HG02610 (cell line): ENCODE measurements around the gene MINDY2.

ENCODE experiments used
- ATAC-seq: cut with Tn5 transposase; IDR thresholded peaks from one replicate; pipeline ENCODE4 v1.9.1; 2021; ENCODE audit warnings: mild to moderate bottlenecking, moderate library complexity; ENCODE audit not compliant: unreplicated experiment

The MINDY2 gene, protein sequence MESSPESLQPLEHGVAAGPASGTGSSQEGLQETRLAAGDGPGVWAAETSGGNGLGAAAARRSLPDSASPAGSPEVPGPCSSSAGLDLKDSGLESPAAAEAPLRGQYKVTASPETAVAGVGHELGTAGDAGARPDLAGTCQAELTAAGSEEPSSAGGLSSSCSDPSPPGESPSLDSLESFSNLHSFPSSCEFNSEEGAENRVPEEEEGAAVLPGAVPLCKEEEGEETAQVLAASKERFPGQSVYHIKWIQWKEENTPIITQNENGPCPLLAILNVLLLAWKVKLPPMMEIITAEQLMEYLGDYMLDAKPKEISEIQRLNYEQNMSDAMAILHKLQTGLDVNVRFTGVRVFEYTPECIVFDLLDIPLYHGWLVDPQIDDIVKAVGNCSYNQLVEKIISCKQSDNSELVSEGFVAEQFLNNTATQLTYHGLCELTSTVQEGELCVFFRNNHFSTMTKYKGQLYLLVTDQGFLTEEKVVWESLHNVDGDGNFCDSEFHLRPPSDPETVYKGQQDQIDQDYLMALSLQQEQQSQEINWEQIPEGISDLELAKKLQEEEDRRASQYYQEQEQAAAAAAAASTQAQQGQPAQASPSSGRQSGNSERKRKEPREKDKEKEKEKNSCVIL

DNA sequence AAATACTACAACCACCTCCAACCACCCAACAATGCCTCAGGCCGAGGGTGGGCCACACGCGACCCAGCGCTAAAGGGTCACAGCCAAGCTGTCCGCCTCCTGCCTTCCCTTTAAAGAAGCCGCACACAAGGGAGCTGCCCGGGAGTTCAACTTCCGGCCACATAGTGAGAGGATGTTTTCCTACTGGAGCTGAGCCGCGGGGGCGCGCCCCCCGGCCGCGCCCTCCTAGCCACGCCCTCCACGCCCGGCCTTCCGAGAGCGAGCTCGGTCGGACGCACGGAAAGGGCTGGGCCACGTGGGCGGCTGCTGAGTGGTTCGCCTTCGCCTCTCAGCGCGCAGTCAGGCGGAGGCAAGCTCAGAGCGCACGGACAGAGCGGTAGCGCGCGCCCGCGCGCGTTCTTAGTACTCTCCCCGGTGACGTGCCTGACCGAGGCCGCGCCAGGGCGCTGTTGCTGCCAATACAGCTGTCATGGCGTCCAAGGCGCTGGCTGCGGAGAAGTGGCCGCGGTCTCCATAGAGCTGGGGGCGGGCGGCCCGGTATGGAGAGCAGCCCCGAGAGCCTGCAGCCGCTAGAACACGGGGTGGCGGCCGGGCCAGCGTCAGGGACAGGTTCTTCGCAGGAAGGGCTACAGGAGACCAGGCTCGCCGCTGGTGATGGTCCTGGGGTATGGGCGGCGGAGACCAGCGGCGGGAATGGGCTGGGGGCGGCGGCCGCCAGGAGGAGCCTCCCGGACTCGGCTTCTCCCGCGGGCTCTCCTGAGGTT, at the start of gene MINDY2:
Gene MINDY2 (plus strand): TSS at position 446 of the 764 bp plus-strand sequence. CDS start 94 bp downstream, at position 540.
- ATAC-seq = peak; percentile 96

DNA sequence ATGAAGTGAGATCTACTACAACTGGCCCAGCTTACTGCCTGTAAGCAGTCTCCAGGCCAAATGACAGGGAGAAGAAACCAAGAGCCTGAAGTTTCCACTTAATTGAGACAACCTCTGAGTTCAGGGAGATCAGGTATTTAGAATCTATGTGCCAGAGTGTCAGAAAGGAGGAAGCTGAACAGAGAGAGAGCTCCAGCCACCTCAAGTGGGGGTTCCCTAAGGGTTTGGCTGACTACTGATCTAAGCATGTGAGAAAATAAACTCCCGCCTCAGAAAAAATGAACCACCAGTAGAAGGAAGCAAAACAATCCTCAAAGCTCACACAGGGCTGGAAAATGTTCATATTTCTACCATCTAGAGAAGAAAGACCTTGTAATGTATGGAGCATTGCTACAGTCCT, 46.6 kb upstream of the MINDY2 start:
- peak; percentile 88 for ATAC-seq

GRCh38 chr15:58726867-58727266, 44.2 kb upstream of the MINDY2 start:
- peak; percentile 34 for ATAC-seq

DNA sequence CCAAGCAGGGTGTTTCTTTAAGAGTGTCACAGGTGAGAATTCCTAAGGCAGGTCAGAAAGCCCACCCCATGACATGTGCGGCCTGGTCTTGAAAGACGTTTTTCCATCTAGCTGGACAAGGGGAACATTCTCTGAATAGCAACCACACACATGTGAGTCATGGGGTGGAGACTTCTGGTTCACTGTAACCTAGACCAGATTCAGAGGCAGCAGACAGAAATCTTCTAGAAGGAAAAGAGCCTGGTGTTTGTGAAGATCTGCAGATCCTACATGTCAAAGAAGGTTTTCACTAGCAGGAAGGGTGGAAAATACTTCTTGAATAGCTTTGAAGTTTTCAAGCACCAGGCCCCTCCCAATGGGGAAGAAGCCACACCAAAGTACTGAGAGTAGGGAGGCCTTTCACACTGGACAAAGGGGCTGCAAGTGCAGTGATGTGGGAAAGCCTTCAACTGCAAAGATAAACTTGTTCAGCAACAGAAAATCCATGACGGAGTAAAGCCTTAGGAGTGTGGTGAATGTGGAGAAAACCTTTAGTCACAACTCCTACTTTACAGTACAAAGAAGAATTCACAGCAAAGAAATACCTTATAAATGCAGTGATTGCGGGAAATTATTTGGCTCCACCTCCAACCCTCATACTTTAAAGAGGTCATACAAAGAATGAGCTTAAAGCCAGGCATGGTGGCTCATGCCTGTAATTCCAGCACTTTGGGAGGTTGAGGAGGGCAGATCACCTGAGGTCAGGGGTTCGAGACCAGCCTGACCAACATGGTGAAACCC, 39.2 kb upstream of the MINDY2 start:
- no peak for ATAC-seq

GRCh38 chr15:58732625-58733363, 38.3 kb upstream of the MINDY2 start:
- no peak for ATAC-seq

DNA sequence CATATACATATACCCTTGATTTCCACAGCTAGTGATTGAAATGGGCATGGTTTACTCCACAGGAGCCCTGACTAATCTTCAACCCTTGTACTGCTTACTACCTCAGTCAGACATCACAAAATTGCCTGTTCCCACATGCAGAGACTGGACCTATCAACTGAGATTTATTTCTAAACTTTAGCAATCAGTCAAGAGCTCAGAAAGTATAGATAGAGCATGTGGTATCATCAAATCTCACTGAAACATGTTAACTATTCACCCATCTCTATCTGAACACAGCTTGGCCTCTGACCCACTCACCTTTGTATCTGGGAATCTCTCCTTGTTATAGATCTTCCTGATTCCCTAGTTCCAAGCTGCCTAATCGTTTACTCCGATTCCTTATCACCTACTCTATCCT, 36.2 kb upstream of the MINDY2 start:
- ATAC-seq = no peak

DNA sequence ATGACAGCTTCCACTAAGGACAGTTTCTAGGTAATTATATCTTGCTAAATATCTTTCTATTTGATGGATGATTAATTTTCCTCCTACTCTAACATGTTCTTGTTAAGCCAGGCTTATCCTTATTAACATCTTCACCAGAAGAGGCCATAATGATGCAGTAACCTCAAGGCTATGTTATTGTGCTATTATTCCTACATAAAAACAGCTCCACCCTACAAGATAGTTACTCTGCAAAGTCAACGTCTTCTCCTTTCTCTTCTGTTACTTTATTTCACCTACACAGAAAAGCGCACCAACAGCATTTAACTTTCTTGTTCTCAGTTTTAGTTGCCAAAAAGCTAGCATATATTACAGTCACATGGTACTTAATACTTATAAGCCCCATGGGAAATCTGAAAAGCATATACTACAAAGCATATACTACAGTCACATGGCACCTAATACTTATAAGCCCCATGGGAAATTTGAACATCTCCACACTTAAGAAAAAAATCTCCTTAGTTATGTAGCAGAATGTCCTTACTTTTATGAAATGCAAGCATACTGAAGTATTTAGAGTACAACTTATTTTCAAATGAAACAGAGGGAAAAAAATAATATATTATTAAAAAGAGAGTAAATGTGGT, 35.0 kb upstream of the MINDY2 start:
- no peak for ATAC-seq

- no peak for ATAC-seq
Measured at GRCh38 chr15:58737298-58737697, 33.8 kb upstream of the MINDY2 start.

DNA sequence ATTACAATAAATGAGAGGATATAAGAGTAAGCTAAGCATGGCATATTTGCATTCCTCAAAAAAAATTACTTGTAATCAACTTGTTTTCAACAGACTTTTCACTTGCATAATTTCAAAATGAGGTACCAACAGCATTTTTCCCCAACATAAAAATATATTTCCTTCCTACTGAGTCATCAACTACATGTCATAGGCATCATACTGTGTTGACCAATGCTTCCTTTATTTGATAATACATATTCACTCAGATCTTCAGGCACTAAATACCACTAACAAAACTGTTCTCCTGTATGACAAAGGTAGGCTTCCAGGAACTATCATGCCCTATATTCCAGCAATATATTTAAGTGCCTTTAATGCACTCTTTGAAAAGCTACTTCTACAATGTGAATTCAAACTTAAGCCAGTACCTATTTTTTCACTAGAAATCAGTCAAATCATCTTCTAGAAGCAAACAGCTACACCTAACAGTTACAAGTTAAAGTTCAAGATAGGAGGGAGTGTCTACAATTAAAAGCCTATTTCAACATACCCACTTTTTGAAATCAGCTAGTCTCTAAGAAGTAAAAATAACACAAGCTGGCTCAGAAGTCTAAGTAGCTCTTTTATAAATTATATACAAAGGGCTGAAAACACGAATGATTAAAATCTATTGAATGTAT, 32.9 kb upstream of the MINDY2 start:
- no peak for ATAC-seq

DNA sequence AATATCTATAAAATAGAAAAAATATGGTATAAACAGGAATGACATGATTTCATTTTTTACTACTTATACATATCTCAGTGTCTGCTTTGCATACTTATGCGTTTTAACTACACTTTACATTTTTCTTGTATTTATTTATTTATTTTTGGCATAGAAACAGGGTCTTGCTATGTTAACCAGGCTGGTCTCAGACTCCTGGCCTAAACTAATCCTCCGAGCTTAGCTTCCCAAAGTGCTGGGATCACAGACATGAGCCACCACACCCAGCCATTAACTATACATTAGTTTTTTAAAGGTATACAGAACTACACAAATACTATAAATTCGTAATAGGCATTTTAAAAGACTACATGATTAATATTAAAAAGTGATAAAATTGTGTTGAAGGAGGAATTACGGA, 30.7 kb upstream of the MINDY2 start:
- no peak for ATAC-seq

DNA sequence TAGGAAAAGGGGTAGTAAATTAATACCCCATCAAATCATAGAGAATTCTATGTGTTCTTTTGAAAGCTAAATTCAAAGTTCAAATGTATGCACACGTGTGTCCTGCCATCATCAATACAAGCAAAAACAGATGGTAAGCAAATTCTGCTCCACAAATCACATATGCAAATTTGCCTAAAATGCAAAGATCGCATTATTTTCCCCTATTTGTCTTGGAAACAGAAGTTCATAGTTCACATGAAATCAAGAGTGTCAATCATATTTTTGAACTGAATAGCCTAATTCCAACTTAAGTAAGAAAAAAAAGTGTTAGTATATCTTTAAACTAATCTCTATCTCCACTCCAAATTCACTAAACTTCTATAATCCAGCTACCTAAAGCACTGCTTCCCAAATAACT, 30.1 kb upstream of the MINDY2 start:
- ATAC-seq = no peak

DNA sequence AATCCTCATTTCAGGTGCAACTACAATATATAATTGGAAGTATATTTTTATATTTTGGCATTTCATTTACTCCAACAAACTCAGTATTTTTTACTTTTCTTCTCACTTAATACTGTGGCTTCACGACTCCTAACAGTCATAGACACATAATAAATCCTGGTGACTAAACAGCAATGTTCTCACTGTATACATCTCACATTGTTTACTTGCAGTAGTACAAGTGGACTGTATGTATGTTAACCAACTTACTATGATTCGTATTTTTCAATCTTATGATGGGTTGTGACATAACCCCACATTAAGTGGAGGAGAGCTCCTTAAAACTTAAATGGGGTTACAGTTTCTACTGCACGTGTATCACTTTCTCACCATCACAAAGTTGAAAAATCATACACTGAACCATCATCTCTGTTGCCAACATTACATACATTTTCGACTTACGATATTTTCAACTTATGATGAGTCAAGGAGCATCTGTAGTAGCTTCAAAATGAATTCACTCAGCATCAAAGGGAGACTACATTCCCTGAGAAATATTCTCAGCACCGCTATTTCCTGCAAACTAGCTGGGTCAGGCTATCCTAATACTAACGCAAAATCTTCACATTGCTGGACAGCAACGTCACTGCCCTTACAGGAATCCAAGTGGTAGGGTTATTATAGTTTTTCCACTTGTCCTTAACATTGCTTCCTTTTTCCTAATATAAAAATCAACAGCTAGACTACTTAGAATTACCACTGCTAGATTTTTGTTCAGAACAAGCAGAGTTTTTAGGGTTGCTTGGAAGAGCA, 28.9 kb upstream of the MINDY2 start:
- ATAC-seq = no peak

GRCh38 chr15:58742819-58743502, 28.1 kb upstream of the MINDY2 start:
- no peak for ATAC-seq

- no peak for ATAC-seq
Measured at GRCh38 chr15:58746174-58746573, 24.9 kb upstream of the MINDY2 start.

DNA sequence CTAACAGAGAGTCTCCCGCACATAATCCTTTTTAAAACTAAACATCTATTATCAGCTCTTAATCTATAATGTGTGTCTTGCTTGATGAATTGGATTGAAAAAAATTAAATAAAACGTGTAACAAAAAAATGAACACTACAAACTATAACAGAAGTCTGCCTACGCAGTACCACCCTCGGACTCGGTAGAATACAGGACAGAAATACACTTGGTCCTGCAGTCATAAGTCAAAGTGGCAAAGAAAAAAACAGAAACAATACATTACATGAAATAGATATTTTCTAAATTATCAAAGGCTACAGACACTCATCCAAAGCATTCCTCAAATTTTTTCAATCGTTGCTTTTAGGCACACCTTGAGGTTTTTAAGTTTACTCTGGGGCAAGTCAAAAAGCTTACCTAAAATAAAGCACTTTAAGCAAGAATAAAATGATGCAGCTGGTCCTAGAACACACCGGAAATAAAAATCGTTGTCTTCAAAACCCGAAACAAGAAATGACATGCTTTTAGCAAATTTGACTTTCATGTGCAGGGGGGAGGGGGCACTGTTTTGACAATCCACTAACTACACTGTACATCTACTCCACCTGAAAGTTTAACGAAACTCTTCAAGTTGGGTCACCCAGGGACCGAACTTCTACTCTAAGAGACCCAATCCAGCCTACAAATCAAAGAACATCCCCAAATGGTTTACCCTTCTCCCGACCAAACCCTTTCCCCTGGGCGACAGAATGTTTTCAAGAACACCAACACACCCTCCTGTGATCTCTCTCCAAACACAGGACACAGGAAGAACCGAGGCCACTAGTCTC, 22.9 kb upstream of the MINDY2 start:
- no peak for ATAC-seq

DNA sequence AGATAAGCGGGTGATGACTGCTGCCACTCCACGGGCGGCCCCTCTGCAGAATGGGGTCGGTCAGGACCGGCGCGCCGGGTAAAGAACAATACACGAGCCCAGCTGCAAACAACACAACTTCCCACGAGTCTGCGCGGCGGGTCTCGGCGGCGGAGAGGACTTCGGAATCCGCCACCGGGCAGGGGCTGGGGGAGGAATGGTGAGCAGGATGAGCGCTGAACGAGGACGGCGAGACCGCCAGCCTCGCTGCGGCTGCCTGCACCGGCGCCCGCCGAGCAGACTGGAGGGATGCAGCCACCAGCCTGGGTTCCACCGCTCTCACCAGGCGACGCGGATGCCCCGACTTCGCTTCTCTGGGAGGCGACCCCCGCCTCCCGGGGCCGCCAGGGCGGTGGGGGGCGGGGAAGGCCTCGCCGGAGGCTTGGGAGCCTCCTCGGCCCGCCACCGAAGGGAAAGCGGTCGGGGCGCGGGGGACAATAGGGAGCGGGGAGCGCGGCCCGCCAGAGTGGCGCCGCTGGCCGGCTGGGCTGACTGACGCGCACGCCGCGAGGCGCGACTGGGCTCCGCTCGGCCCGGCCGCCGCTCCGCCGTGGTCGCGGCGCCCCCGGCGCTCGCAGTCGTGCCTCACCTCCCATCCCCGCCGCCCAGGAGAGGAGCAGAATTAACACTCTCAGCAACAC, 22.1 kb upstream of the MINDY2 start:
- ATAC-seq = peak; percentile 29
